ENCODE data around the gene TFDP1. TPM values are rescaled to one million over a fixed set of nuclear protein-coding genes. Genes with fewer than 3 reads are reported as not detected.

The TFDP1 gene
- total and polyA plus RNA-seq, 10 donors = 21.7 to 91.7 (median 51.7) TPM

DNA sequence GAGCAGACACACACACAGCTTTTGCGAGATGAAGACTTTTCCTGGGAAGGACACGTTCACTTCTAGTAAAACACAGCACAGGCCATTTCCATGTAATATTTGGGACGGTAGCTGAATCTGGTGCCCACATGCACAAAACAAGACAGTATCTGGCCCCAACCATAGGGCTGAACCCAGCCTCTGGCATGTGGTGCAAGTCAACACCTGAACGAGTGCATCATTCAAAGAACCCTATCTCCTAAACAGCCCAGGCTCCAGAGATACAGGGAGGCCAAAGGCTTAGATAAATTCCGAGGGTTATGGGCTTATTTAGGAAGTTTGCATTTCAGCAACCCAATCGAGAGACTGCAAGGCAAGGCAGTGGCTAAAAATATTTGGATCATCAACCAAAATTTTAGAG, 2.7 kb upstream of the TFDP1 start:
- WGBS, 5 donors = 79 to 86% (median 84%) methylated on average over 6 of the region's 6 CpGs
- Histone ChIP-seq H3K4me1 (peaks cover 9 to 21% (median 17%) of the 10 kb centered on the region in 6 donors), H3K27me3 (replicated peaks in 1 of 7) (no peaks in the 10 kb centered on the region), H3K36me3 (peaks cover 0 to 8% (median 0%) of the 10 kb centered on the region in 6 donors), H3K9me3 (peaks cover 0 to 15% (median 12%) of the 10 kb centered on the region in 8 donors), H3K4me3 (no peak overlapping the region), H3K27ac (no peak overlapping the region)
- TF ChIP-seq POLR2AphosphoS5 (IDR thresholded peaks at IDR 0.05) (no peak), CTCF (IDR thresholded peaks at IDR 0.05 in 8 of 11, conservative IDR thresholded peaks at IDR 0.05 in 3 of 11) (no peak), POLR2A (IDR thresholded peaks at IDR 0.05) (no peak)
- intact Hi-C loops (cut with DNase I; ENCODE audit: low total_unique reads) = no loop called here
- peak; percentile 14 for DNase-seq

DNA sequence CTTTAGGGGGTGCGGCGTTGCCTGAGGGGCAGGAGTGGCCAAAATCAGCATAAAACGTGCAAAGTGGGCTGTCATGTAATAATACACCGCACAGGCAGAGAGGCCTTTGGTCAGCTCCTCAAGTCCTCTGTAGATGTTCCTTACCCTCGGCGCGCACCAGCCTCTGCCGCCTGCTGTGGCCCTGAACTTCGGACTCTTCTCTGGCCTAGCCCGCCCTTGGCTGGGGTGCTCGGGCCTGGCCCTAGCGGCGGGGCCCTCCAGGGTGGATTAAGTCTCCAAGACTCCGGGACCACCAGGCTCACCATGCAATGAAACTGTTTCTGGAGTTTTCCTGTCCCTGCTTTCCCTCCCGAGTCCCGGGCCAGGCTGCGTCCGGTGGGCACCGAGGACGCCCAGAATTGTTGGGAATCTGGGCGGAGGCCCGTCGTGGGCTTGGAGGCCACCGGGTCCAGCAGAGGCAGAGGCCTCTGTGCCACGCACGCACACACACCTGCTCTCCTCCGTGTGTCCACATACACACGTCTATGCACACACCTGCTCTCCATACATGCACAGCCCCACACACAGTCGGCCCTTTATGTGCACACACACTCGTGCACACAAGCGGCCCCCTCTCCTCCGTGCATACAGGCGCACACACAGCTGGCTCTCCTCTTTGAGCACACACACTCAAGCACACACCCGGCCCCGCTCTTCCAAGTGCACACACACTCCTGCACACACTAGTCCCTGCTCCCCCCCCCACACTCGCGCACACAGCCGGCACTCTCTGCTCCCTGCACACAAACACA, 1.5 kb upstream of the TFDP1 start:
- DNase-seq = peak; percentile 68
- no peak overlapping the region for H3K27ac ChIP-seq

DNA sequence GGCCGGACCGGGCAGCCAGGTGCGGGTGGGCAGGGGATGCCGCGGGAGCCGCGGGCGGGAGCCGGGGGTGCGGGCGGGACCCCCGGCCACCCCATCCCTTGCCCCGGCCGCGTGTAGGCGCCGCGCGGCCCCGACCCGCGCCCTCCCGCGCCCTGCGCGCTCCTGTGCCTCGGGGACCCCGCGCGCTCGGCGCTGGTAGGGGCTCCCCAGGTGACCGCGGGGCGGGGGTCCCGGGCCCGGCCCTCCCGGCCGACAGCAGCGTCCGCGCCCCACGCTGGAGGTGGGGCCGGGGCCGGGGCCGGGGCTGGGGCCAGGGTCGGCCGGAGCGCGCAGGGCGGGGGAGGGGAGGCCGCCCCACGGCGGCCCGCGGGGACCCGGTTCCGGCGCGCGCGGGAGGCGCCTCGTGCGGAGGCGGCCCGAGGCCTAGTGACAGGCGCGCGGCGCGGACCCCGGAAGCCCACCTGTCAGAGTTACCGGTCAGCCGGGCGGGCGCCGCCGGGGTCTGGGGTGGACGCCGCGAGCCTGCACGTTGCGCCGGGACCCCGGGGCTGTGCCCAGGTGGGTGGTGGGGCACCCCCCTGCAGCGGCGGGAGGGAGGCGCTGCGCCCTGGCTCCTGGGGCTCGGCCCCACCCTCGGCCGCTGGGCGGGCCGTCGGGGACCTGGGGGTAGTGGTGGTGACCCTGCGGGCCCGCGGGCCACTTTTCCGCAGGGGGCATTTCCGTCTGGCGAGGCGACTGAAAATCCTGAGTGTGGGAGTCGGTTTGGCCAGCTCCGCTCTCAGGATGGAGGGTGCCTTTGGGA, 518 bp downstream of the TFDP1 start:
- Histone ChIP-seq H3K36me3 (peaks cover 0 to 40% (median 3%) of the 10 kb centered on the region in 6 donors), H3K27me3 (replicated peaks in 1 of 7) (no peaks in the 10 kb centered on the region), H3K27ac (peak overlapping the region in 3 of 8 donors; percentile 55 to 75 (median 69)), H3K4me3 (peak overlapping the region; percentile 42 to 91 (median 72)), H3K4me1 (peaks cover 9 to 49% (median 29%) of the 10 kb centered on the region in 6 donors), H3K9me3 (no peaks in the 10 kb centered on the region)
- TF ChIP-seq POLR2AphosphoS5 (IDR thresholded peaks at IDR 0.05) = no peak
- TF ChIP-seq CTCF (IDR thresholded peaks at IDR 0.05 in 8 of 11, conservative IDR thresholded peaks at IDR 0.05 in 3 of 11) = no peak
- TF ChIP-seq POLR2A (IDR thresholded peaks at IDR 0.05) = no peak
- intact Hi-C loops (cut with DNase I; ENCODE audit: low total_unique reads) = no loop called here
- peak; percentile 82 for DNase-seq
- WGBS, 5 donors = 0 to 1% (median 1%) methylated on average over 16 to 105 of the region's 105 CpGs

More for the DNA sequence above, 1.5 kb upstream of the TFDP1 start:
- whole genome bisulfite sequencing, 5 donors = 87 to 94% (median 91%) methylated on average over 38 of the region's 38 CpGs
- peaks cover 9 to 33% (median 24%) of the 10 kb centered on the region in 6 donors for H3K4me1 ChIP-seq
- TF ChIP-seq POLR2A (IDR thresholded peaks at IDR 0.05) (no peak), POLR2AphosphoS5 (IDR thresholded peaks at IDR 0.05) (no peak), CTCF (IDR thresholded peaks at IDR 0.05 in 8 of 11, conservative IDR thresholded peaks at IDR 0.05 in 3 of 11) (no peak)
- peaks cover 0 to 3% (median under 1%) of the 10 kb centered on the region in 8 donors for H3K9me3 ChIP-seq
- H3K36me3 ChIP-seq = peaks cover 0 to 20% (median 0%) of the 10 kb centered on the region in 6 donors
- no peak overlapping the region for H3K4me3 ChIP-seq
- intact Hi-C loops (cut with DNase I; ENCODE audit: low total_unique reads) = no loop called here
- H3K27me3 ChIP-seq (replicated peaks in 1 of 7) = no peaks in the 10 kb centered on the region

Data from spleen (tissue), 11 donors.